C4-2B (cell line): ENCODE results near the gene FAM193A.

Experiments used
- ZFX ChIP-seq: fragments of 450-650 bp; IDR thresholded peaks from 2 replicates; pipeline ENCODE4 v1.6.1; 2017
- TF ChIP-seq, protein P1 (sequence below): fragments of 450-650 bp; conservative IDR thresholded peaks from 2 replicates; pipeline ENCODE4 v1.5.1; 2017; ENCODE audit warnings: mild to moderate bottlenecking

DNA sequence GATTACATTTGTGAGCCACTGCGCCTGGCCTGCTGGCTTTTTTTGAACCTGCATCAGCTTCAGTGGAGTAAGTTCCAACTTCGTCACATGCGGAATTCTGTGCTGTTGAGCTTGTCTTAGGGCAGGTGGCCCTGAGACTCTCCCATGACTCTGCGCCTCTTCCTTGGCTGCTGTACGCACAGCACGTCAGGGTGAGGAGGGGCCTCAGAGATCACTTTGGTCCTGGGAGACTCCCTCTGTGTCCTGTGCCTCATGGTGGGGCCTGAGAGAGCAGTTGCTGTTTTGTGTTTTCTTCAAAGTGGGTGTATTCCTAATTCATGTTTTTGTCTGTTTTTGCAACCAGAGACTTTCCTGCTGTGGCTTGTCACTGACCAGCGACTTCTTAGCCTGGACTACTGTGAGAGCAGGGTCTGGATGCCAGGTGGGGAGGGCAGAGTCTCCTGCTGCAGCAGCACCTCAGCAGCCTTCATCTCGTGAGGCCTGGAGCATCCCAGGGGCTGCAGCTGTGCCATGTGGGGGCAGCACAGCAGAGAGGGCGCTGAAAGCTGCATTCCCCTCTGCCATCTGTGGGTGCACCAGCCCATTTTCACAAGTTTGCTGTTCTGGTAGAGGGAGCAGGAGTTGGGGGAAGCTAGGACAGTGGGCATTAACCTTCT is 111.8 kb downstream of the FAM193A start:
- TF ChIP-seq, protein P1, sequence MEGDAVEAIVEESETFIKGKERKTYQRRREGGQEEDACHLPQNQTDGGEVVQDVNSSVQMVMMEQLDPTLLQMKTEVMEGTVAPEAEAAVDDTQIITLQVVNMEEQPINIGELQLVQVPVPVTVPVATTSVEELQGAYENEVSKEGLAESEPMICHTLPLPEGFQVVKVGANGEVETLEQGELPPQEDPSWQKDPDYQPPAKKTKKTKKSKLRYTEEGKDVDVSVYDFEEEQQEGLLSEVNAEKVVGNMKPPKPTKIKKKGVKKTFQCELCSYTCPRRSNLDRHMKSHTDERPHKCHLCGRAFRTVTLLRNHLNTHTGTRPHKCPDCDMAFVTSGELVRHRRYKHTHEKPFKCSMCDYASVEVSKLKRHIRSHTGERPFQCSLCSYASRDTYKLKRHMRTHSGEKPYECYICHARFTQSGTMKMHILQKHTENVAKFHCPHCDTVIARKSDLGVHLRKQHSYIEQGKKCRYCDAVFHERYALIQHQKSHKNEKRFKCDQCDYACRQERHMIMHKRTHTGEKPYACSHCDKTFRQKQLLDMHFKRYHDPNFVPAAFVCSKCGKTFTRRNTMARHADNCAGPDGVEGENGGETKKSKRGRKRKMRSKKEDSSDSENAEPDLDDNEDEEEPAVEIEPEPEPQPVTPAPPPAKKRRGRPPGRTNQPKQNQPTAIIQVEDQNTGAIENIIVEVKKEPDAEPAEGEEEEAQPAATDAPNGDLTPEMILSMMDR, result no peak
- no peak for TF ChIP-seq ZFX
